GM12801 (cell line): ENCODE data around the gene PRUNE1.

Experiments
- TF ChIP-seq, protein P1 (sequence below): IDR thresholded peaks from one replicate; pipeline ENCODE4 v1.5.1; 2011; ENCODE audit warnings: control low read depth; ENCODE audit not compliant: insufficient read length; ENCODE audit errors: extremely low read depth

The PRUNE1 gene

DNA sequence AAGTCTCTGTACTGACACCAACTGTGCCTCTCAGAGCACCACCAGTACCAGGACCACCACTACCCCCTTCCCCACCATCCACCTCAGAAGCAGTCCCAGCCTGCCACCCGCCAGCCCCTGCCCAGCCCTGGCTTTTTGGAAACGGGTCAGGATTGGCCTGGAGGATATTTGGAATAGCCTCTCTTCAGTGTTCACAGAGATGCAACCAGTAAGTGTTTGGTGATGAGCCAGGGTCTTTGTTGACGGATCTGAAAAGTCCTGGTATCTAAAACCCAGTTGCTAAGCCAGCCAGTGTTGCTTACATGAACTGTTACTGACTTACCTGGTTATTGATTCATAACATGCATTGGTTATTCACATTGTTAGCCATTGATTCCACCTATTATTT, 40.4 kb downstream of the PRUNE1 start:
- TF ChIP-seq, protein P1, sequence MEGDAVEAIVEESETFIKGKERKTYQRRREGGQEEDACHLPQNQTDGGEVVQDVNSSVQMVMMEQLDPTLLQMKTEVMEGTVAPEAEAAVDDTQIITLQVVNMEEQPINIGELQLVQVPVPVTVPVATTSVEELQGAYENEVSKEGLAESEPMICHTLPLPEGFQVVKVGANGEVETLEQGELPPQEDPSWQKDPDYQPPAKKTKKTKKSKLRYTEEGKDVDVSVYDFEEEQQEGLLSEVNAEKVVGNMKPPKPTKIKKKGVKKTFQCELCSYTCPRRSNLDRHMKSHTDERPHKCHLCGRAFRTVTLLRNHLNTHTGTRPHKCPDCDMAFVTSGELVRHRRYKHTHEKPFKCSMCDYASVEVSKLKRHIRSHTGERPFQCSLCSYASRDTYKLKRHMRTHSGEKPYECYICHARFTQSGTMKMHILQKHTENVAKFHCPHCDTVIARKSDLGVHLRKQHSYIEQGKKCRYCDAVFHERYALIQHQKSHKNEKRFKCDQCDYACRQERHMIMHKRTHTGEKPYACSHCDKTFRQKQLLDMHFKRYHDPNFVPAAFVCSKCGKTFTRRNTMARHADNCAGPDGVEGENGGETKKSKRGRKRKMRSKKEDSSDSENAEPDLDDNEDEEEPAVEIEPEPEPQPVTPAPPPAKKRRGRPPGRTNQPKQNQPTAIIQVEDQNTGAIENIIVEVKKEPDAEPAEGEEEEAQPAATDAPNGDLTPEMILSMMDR, result no peak

DNA sequence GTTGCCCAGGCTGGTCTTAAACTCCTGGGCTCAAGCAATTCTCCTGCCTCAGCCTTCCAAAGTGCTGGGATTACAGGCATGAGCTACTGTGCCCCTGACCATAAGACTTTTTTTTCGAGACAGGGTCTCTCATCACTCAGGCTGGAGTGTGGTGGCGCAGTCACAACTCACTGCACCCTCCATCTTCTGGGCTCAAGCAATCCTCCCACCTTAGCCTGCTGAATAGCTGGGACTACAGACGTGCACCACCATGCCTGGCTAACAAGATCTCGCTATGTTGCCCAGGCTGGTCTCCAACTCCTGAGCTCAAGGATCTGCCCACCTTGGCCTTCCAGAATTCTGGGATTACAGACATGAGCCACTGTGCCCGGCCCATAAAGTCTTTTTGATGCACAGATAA, 41.2 kb downstream of the PRUNE1 start:
- TF ChIP-seq, protein P1, result no peak

DNA sequence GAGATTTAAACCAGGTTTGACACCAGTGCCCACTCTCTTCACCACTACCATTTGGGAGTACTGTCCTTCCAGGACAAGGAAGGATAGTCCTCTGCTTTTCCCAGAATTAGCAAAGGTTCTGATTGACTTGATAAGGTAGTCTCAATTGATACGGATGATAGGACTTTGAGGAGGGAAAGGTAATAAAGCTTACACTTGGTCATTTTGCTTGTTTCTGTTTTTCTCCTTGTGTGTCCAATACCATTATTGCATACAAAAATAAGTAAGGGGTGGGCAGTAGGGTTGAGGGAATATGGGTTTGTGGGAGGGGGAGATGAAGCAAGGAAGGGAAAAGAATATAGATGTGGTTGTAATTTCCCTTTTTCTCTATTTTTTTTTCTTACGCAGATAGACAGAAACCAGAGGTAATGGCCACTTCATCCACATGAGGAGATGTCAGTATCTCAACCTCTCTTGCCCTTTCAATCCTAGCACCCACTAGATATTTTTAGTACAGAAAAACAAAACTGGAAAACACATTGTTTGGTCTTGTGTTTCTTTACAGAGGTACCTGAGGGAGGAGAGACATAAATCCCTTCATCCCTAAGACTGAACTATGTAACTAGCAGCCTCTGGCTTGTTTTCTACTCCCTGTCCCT, 41.9 kb downstream of the PRUNE1 start:
- TF ChIP-seq, protein P1, result no peak

- TF ChIP-seq, protein P1, result no peak
Observed at GRCh38 chr1:151051356-151052009, 43.2 kb downstream of the PRUNE1 start.

- TF ChIP-seq, protein P1, result no peak
Observed at GRCh38 chr1:151054971-151055547, 46.8 kb downstream of the PRUNE1 start.

- TF ChIP-seq, protein P1, result no peak
Observed at GRCh38 chr1:151055581-151055980, 47.3 kb downstream of the PRUNE1 start.

DNA sequence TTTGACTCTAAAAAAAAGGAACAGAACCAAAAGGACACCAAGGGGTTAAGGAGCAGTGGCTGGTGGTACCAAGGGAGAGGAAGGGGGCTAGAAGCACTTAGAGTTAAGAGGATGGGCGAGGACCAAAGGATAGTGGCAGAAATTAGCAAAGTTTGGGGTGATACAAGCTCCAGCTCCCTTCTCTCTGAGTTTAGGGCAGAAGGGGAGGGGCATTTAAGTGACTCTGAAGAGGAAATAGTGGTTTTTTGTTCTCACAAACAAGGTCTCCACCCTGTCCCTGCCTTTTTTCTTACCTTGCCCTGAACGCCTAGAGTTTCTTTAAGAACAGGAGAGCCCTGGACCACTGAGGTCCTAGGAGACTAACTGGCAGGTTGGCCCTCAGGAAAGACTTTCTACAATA, 47.9 kb downstream of the PRUNE1 start:
- TF ChIP-seq, protein P1, result no peak
